DMS114 treated with DMSO at 0.1 percent for 48 hours (cell line): ENCODE data around the gene SNUPN.

Experiments used
- DNase-seq: peaks from one replicate; lab custom pipeline; 2025; ENCODE audit not compliant: unreplicated experiment; lab: John Stamatoyannopoulos, UW

SNUPN gene

DNA sequence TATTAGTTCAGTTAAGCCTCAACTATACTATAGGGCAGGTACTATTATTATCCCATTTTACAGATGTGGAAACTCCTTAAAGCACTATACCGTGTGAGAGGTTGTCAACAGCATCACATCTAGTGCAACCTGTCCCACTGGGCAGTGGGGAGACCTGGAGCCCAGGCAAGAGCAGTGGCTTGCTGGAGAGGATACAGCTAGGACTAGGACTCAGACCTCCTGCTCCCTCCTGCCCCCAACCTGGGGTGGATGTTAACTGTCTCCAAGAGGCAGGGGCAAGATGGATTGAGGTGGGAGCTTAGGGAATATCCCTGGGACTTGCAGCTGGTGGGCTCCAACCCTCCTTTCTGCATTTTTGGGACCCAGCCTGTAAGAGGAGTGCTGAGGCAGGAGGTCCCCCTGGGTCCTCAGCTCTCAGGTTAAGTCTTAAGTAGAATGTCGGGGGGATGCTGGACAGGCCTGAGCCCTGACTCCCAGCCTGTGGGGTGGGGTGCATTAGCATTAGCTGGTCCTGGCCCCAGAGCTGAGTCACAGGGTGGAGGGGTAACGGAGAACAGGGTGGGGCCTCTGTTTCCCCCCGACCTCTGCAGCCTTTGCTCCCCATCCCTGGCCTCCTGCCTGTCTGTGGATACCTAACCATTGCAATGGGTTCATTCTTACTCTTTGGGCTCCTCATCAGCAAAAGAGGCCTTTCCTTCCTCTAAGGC is 28.8 kb upstream of the SNUPN start:
- no peak for DNase-seq

DNA sequence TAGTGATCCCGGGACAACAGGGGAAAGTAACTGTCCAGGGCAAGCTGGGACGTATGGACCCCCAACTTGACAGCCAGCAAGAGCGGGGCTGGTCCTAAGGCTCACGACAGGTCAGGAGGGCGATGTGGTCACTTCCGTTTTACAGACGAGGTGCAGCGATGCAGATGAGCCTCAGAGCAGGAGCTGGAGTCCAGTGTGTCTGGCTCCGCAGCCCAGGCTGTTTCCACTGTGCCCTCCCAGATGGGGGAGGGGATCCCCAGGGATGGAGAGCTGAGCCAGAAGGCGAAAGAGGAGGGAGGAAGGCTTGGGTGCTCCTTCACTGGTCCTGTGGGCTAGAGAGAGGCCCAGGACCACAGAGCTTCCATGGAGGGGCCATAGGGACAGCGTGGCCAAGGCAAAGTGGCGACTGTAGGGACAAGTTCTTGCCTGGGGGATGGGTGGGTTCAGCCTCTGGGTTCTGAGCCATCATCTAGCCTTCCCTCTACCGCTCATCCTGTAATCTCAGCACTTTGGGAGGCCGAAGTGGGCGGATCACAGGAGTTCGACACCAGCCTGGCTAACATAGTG is 27.9 kb upstream of the SNUPN start:
- DNase-seq, result no peak

DNA sequence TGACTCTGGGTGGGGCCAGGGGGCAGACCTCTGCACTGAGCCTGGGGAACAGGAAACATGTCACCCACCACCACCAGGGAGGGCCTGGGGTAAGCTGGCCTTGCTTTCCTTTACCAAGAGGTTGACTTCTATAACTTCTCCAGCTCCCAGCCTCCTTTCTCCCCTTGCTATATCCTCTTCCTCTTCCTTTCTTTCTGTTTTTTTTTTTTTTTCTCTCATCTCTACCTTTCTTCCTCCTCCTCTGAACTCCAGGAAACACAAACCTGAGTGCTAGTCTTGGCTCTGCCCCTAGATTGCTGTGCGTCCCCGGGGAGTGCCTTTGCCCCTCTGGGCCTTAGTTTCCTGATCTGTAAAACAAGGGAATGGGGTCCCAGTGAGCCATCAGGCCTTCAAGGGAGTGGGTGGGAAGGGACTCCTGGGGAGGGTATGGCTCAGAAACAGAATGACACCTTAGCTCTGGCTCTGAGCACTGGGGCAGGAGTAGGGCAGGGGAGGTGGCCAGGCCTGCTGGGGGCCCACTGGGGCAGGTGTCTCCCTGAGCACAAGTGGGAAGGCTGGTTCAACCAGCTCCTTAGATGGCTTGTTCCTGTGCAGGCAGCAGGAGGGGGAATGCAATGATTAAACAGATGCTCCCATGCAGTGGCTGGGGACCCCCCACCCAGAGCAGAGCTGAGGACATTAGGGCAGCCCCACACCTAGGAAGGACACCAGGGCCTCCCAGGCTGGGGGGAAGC is 26.5 kb upstream of the SNUPN start:
- DNase-seq, result no peak

DNA sequence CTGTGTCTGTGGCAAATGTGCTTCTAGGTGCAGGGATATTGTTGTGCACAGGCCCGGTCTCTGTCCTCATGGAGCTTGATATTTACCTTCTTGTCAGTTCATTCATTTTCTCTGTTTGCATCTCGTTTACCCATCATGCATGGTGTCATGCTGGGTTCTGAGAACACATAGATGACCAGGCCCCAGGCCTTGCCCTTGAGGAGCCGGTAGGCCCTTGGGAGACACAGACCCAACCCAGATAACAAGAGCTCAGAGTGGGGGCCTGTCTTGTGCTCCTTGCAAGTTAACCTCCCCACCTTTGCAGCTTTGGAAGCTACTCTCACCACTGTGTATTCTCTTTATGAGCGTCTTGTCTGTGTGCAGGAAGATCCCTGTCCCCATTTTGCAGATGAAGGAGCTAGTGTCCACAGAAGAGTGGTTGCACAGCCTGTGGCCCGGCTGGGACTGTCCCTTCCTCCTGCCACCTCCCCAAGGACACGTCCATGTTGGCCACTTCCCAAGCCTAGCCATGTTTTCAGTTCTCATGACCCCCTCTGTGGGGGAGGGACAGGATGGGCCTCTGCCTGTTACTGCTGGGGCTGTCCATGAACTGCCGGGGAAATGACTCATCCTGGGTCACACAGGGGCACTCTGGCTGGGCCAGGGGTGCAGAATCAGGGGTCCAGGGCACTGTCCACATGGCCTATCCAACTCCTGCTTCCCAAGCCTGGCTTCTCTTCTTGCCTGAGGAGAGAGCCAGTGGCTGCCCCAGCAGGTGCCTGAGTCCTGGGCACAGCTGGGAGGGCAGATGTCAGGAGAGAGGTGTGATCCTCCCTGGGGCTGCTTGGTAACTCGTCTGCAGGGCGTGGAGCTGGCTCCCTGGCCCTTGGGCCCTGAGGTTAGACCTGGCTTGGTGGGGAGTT is 25.6 kb upstream of the SNUPN start:
- DNase-seq, result no peak

DNA sequence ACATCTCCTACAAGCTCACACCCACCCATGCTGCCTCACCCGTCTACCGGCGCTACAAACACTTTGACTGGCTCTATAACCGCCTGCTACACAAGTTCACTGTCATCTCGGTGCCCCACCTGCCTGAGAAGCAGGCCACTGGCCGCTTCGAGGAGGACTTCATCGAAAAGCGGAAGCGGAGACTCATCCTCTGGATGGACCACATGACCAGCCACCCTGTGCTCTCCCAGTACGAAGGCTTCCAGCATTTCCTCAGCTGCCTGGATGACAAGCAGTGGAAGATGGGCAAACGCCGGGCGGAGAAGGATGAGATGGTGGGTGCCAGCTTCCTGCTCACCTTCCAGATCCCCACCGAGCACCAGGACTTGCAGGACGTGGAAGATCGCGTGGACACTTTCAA is 24.3 kb upstream of the SNUPN start:
- DNase-seq, result no peak

DNA sequence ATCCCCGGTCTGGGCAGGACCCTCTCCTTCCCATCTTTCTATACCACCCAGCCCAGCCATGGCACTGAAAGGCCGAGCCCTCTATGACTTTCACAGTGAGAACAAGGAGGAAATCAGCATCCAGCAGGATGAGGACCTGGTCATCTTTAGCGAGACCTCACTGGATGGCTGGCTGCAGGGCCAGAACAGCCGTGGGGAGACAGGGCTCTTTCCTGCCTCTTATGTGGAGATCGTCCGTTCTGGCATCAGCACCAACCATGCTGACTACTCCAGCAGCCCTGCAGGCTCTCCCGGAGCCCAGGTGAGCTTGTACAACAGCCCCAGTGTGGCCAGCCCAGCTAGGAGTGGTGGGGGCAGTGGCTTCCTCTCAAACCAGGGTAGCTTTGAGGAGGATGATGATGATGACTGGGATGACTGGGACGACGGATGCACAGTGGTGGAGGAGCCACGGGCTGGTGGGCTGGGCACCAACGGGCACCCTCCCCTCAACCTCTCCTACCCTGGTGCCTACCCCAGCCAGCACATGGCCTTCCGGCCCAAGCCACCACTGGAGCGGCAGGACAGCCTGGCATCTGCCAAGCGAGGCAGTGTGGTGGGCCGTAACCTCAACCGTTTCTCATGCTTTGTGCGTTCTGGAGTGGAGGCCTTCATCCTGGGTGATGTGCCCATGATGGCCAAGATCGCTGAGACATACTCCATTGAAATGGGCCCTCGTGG is 23.7 kb upstream of the SNUPN start:
- DNase-seq, result no peak

DNA sequence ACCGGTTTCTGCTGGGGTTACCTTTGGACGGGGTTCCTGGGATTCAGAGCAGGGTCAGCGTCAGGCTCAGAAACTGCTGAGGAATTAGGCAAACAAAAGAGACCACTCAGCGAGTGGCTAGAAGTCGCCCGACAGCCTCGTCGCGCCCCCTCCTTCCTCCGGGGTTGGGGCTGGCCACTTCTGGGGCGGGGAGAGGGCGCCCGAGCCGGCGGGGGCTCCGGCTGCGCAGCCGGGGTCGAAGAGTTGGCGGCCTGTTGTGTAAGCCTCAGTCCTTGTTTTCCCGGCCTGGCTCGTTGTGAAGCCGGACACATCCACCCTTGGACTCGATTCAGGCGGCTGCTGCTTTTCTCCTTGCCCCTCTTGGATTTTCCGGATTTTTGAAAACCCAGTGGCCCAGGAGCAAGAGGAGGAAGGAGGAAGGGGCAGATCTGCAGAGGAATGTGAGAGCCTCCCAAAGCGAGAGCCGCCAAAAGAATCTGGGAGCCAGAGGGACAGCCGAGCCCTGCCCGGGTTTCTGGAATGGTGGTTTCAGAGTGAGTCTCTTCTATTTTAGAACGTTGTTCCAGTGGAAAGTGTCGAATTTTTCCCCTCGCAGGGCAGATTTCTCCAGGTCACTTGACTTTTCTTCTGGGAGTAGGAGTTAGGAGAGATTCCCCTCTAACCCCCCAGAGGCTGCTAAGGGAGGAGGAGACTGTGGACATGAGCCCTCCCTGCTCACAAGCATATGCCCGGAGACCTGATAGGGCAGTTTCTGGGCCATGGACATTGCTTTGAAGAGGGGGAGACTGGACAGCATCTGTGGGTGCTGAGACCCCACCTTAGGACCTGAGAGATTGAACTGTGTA is 22.9 kb upstream of the SNUPN start:
- DNase-seq, result no peak

DNA sequence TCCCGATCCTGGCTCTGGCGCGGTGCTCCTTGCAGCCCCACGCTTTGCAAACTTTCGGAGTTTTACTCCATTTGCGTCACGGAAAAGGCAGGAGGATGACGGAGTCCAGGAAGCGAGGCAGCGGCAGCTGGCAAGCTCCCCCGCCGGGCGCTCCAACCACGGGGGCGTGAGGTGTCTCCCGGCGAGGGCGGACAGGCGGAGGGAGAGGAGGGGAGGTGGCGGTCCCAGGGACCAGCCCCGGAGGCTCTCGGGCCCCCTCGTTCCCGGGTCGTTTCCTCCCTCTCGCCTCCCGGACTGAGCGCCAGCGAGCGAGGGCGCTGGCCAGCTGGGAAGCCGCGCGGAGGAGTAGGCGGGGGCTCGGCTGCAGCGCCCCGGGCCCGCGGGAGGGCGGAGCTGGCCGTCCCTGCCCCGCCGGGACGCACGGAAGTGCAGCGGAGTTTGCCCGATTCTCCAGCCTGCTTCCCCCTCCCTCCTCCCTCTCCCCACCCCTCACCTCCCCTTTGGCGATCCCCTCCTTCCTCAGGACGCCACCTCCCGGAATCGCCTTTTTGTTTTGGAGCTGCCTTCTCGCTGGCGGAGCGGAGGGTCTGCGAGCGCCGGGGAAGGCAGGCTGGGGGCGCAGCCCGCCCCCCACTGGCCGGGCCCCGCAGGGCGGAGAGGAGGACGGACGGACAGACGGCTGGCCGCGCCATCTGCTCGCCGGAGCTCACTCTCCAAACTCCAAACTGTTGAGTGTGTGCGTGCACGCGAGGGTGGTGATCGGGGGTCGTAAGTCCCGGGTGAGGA is 22.0 kb upstream of the SNUPN start, which contains the start of gene SNX33:
SNX33 (plus strand) TSS at position 543 of the 786 bp plus-strand sequence. CDS start 1,191 bp downstream, outside the sequence.
- DNase-seq, result peak; percentile 61

DNA sequence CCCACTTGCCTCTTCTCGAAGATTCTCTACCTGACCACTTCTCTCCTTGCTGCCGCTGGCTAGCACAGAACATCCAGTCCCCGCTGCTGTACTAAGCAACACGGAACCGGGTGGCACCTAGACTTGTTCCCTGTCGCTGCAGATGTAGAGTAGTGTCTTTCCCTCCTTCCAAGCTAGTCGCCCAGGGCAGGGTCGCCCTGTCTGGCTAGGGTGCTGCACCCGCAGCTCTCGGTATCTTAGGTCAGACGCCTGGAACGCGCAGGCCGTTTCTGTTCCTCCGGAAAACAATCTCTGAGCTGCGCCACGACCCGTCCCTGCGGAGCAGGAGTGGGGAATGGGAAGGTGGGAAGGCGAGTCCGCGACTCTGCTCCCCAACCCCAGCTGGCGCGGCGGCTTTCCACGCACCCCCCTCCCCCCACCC is 21.4 kb upstream of the SNUPN start:
- DNase-seq, result no peak

DNA sequence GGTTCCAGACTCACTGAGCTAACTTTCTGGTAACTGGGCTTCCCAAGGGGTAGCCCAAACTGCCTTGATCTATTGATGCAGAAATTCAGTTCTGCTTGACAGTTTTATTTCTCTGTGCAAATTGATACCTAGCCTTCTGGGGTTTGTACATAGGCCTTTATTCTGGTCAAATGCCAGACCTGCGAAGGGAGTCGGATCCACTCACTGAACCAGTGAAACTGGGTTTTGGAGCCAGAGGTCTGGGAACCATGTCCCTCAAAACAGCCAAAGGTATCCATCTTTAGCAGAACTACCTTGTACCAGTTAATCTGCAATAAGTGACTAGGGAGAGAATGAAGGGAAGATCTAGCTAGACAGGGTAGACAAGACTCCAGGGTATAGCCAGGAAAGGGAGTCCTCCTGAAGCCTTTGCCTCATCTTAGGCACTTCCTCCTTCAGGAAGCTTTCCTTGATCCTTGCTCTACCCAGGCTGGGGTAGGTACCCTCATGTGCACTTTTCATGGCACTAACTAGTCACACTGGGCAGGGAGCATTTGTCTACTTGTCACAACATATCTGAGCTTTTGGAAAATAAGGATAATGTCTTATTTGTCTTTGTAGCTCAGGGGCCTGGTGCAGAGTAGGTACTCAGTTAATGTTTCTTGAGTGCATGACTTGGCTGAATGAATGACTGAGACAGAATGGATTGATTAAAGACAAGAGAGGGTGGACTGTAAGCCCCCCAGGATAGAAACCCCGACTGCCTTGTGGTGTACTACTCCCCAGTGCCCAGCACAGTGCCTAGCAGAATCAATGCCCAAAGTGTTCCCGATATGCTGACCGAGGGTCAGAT is 20.8 kb upstream of the SNUPN start:
- DNase-seq, result no peak

DNA sequence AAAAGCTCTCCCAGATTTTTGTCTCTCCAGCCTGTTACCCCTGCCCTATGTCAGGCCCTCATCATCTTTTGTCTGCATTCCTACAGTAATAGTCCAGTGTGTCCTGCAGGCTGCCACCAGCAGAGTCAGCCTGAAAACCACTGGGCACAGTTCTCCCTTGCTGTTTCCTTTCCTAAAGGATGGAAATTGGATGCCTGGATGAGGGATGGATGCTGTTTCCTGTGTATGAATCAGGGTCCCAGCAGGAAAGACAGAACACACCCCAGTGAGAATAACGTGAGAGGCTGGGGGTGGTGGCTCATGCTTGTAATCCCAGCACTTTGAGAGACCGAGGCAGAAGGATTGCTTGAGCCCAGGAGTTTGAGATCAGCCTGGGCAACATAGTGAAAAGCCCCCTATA is 18.9 kb upstream of the SNUPN start:
- no peak for DNase-seq

DNA sequence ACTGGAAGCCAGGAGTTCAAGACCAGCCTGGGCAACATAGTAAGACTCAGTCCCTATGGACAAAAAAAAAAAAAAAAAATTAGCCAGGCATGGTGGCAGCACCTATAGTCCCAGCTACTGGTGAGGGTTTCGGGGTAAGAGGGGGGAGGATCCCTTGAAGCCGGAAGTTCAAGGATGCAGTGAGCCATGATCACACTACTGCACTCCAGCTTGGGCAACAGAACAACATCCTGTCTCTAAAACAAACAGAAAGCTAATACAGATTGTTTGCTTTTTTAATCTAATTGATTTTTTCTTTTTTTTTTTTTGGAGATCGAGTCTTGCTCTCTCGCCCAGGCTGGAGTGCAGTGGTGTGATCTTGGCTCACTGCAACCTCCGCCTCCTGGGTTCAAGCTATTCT is 16.1 kb upstream of the SNUPN start:
- DNase-seq, result no peak

DNA sequence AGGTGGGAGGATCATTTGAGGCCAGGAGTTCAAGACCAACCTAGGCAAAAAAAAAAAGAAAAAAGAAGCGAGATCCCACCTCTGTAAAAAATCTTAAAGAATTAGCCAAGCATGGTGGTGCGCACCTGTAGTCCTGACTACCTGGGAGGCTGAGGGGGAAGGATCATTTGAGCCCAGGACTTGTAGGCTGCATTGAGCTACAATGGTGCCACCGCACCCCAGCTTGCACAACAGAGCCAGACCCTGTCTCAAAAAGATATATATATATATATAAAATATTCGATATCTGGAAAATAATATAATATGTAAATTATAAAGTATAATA is 15.6 kb upstream of the SNUPN start:
- no peak for DNase-seq

DNA sequence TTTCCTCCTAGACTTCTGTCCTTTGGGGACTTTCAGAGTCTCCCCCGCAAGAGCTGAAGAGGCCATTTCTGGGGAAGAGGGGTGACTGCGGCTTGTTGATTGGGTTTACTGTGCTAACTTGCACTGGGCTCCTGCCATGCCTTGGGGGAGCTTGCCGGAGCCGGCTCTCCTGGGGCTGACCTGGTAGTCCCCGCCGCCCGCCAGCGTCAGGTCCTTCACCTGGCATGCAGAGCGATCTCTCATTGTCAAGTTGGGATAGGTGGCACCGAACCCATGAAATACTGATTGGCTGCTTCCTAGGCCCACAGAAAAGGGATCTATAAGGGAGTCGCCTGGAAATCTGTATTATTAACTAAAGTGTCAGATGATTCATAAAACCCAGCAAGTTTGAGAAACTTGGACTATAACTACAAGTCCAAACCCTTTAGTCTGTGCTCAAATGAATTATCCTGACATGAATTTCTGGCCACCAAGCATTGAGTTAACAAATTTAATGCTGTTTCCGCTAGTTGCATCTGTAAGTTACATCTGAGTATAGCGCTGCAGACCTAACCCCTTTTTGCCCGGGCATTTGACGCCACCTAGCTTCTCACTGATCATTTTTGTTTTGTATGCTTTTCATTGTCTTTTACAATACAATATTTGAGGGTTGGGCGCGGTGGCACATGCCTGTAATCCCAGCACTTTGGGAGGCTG is 15.1 kb upstream of the SNUPN start:
- DNase-seq, result peak; percentile 78

DNA sequence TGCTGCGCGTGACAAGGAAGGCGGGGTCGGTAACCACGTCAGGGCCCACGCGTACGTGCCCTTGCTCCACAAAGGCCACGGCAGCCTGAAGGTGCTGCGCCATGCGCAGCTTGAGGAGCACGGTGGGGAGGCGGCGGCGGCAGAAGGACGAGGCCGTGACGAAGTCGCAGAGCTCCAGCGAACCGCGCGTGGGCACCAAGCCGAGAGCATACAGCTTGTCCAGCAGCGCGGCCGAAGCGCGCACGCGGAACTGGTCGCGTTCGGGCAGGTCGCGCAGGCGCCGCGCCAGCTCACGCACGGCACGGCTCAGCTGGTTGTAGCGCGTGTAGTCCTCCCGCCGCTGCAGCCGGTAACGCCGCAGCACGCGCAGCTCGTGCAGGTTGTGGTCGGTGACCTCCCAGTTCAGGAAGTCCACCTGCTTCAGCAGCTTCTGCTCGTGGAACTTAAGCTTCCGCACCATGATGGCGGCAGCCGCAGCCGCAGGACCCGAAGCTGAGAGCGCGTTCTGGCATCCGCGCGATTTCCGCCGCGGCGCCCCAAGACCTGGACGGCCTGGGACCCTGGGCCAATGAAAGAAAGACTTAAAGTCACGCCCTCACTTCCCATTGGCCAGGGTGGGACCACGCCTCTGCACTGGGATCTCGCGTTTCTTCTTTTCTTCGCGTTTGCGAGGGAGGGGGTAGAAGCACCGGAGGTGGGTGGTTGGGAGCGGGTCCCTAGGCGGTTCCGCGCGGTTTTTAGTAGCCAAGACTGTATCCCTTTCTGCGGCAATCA is 14.4 kb upstream of the SNUPN start, which contains the start of gene IMP3:
IMP3 (minus strand) TSS at position 516 of the 774 bp plus-strand sequence; CDS start at position 460, 56 bp downstream.
- peak; percentile 99 for DNase-seq

DNA sequence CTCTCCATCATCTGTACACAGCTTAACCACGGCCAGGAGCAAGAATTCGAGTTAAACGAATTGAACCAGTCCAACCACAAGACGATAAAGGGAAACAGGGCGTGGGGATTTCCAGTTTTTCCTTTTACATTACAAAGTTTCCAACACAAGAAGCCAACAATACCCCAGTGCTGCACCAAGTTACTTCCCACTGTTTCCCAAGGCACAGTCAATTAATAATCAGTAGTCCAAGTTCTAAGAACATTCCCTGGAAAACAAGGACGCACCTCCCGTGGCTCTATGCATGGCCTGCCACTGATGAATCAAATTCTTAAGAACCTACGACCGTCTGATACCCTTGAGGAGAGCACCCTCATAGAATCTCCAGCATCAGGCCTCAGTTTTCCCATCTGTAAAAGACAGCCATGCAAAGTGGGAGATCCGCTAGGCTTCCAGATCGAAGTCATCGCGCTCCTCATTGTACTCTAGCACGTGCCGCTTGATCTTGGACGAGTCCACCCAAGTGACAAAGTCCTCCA is 13.7 kb upstream of the SNUPN start:
- DNase-seq, result peak; percentile 33
